Fibroblast of lung (primary cell): Measurements from ENCODE around the gene UQCRQ. TPM values are rescaled to one million over a fixed set of nuclear protein-coding genes. Genes with fewer than 3 reads are reported as not detected.
A peak's percentile ranks its signal among the peaks of the same experiment; 100 is the strongest.

Experiments used
- DNase-seq, 2 donors: peaks; one replicate each; pipeline versions ENCODE4 v3.0.0 to v3.0.0-alpha.2; 2010; ENCODE audit warnings: low read depth in 2 of 2
- H2AFZ ChIP-seq: 2 replicates; pipeline ENCODE4 v1.5.1; 2012; ENCODE audit warnings: low read length, control low read depth, inconsistent platforms
- H3K27ac ChIP-seq: 2 replicates; pipeline ENCODE4 v1.5.1; 2011; ENCODE audit warnings: low read length, control low read depth; ENCODE audit not compliant: insufficient read depth
- H3K27me3 ChIP-seq: 2 replicates; pipeline ENCODE4 v1.5.1; 2011; ENCODE audit warnings: mild to moderate bottlenecking, low read length; ENCODE audit not compliant: control insufficient read depth, insufficient read depth
- H3K36me3 ChIP-seq: 2 replicates; pipeline ENCODE4 v1.5.1; 2011; ENCODE audit warnings: low read length; ENCODE audit not compliant: control insufficient read depth, insufficient read depth
- H3K4me1 ChIP-seq: 2 replicates; pipeline ENCODE4 v1.5.1; 2011; ENCODE audit warnings: low read length; ENCODE audit not compliant: control insufficient read depth, insufficient read depth; ENCODE audit errors: extremely low read depth
- H3K4me2 ChIP-seq: 2 replicates; pipeline ENCODE4 v1.5.1; 2011; ENCODE audit warnings: low read length, control low read depth; ENCODE audit not compliant: insufficient read depth; ENCODE audit errors: extremely low read depth
- H3K4me3 ChIP-seq, 4 experiments: fragments of 200-600 bp in 1 of 4; sonication (generic) in 1 of 4; replicated peaks in 1 of 4; 2 replicates each; pipeline ENCODE4 v1.5.1; 2011 to 2016; ENCODE audit warnings: low read length in 4 of 4, low read depth in 3 of 4, mild to moderate bottlenecking in 3 of 4, control low read depth in 2 of 4, inconsistent platforms in 1 of 4, mixed read lengths in 1 of 4; ENCODE audit not compliant: insufficient read depth in 1 of 4; ENCODE audit errors: control extremely low read depth in 1 of 4
- H3K79me2 ChIP-seq: 2 replicates; pipeline ENCODE4 v1.5.1; 2012; ENCODE audit warnings: mild to moderate bottlenecking, low read length, inconsistent platforms; ENCODE audit not compliant: control insufficient read depth, insufficient read depth
- H3K9ac ChIP-seq: 2 replicates; pipeline ENCODE4 v1.5.1; 2011; ENCODE audit warnings: mild to moderate bottlenecking, low read length, control low read depth; ENCODE audit not compliant: insufficient read depth
- H3K9me3 ChIP-seq: 2 replicates; pipeline ENCODE4 v1.5.1; 2012; ENCODE audit warnings: low read depth, low read length; ENCODE audit not compliant: control insufficient read depth, insufficient read depth
- H4K20me1 ChIP-seq: 2 replicates; pipeline ENCODE4 v1.5.1; 2011; ENCODE audit warnings: low read length; ENCODE audit not compliant: control insufficient read depth, insufficient read depth; ENCODE audit errors: extremely low read depth
- CTCF ChIP-seq, 2 donors: IDR thresholded peaks in 1 of 2; conservative IDR thresholded peaks in 1 of 2; 1 replicate in 1 of 2; 2 replicates in 1 of 2; pipeline ENCODE4 v1.5.1; 2011 to 2012; ENCODE audit warnings: low read length in 2 of 2, control low read depth in 1 of 2, inconsistent platforms in 1 of 2, low read depth in 1 of 2, mild to moderate bottlenecking in 1 of 2
- EZH2 ChIP-seq: IDR thresholded peaks from 2 replicates; pipeline ENCODE4 v1.5.1; 2012; ENCODE audit warnings: low read length, control low read depth, mild to moderate bottlenecking; ENCODE audit errors: missing control alignments
- polyA plus RNA-seq, 2 donors: library from polyadenylated mRNA; depleted of rRNA in 1 of 2; stranded (reverse) in 1 of 2; unstranded in 1 of 2; fragments of >200 nt; gene quantifications; 2 replicates each; pipeline ENCODE4 v1.2.1, GENCODE V29; 2011 to 2012; ENCODE audit warnings: missing spikeins in 1 of 2
- total RNA-seq: library from RNA; depleted of rRNA; stranded (reverse); fragments of >200 nt; gene quantifications from 2 replicates; pipeline ENCODE4 v1.2.1, GENCODE V29; 2014

The UQCRQ gene
- total and polyA plus RNA-seq, 2 donors (not counting 1 experiment from before 2014, with no cell fraction given), result 112 to 157 TPM

- Histone ChIP-seq H3K9me3 (no peaks in the 10 kb centered on the region), H4K20me1 (no peaks in the 10 kb centered on the region), H3K27ac (no peak overlapping the region), H3K4me2 (no peak overlapping the region), H3K27me3 (no peaks in the 10 kb centered on the region), H2AFZ (no peak overlapping the region), H3K36me3 (no peaks in the 10 kb centered on the region), H3K4me3 (no peak overlapping the region), H3K9ac (no peak overlapping the region), H3K4me1 (peaks cover 3% of the 10 kb centered on the region), H3K79me2 (no peaks in the 10 kb centered on the region)
- TF ChIP-seq EZH2 (no peak), CTCF (conservative IDR thresholded peaks at IDR 0.05 in 1 of 2, IDR thresholded peaks at IDR 0.05 in 1 of 2; ENCODE audit: low read depth in 1 of 2, low read length in 2 of 2) (no peak)
- DNase-seq, result no peak
These were observed 38.3 kb upstream of the UQCRQ start for GRCh38 chr5:132827943-132828673.

DNA sequence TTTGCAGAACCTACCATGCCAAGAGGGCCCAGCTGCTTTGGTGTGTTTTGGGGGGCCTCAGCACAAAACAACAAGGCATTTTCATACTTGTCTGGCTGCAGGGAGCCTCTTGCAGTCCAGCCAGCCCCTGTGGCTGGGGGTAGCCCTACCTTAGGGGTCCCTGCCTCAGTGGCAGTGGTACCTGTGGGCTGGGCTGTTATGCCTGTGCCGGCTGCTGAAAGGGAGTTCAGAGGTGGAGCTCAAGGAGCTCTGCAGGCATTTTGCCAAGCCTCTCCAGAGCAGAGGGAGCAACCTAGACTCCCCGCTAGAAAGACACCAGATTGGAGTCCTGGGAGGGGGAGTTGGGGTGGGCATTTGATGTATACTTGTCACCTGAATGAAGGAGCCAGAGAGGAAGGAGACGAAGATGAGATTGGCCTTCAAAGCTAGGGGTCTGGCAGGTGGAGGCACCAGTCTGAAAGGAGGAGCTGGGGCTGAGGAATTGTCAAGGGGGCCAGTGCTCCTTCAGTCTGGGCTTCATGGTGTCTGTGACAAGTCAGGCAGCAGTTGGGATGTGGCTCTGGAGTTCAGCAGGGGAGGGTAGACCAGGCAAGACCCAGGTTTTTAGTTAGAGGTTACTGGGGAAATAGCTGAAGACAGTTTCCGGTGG lies 37.5 kb upstream of the UQCRQ start:
- peak overlapping the region; percentile 92 for H3K4me2 ChIP-seq
- no peaks in the 10 kb centered on the region for H3K27me3 ChIP-seq

More for the DNA sequence above, 37.5 kb upstream of the UQCRQ start:
- Histone ChIP-seq H3K4me3 (peak overlapping the region in 2 of 4 experiments; percentile 67 to 69), H3K9me3 (no peaks in the 10 kb centered on the region), H4K20me1 (no peaks in the 10 kb centered on the region), H3K36me3 (no peaks in the 10 kb centered on the region), H3K4me1 (peaks cover 3% of the 10 kb centered on the region), H2AFZ (no peak overlapping the region), H3K27ac (no peak overlapping the region), H3K79me2 (no peaks in the 10 kb centered on the region), H3K9ac (no peak overlapping the region)
- DNase-seq, result no peak
- TF ChIP-seq CTCF (conservative IDR thresholded peaks at IDR 0.05 in 1 of 2, IDR thresholded peaks at IDR 0.05 in 1 of 2; ENCODE audit: low read depth in 1 of 2, low read length in 2 of 2), result no peak
- no peak for TF ChIP-seq EZH2
